SK-N-SH (cell line): ENCODE measurements around the gene C14orf132. TPM values are rescaled to one million over a fixed set of nuclear protein-coding genes. Genes with fewer than 3 reads are reported as not detected.

Source experiments
- CTCF ChIA-PET: fragments of 300-600, 350-600 bp; formaldehyde crosslinking; extraction: SDS; loops from one replicate; lab custom pipeline; 2021; lab: Yijun Ruan, JAX
- POLR2A ChIA-PET: fragments of 350-600 bp; sonication (Branson Sonifier 250); formaldehyde crosslinking; extraction: SDS; loops from one replicate; lab custom pipeline; 2020; ENCODE audit warnings: antibody characterized with exemption, inconsistent platforms; lab: Yijun Ruan, JAX
- DNase-seq: peaks from one replicate; pipeline ENCODE4 v3.0.0; 2012
- H2AFZ ChIP-seq: fragments of 200-600 bp; sonication (generic); 2 replicates; pipeline ENCODE4 v1.8.1; 2016; ENCODE audit warnings: antibody characterized with exemption, mild to moderate bottlenecking, low read depth
- H3F3A ChIP-seq: fragments of 200-600 bp; sonication (generic); replicated peaks from 2 replicates; pipeline ENCODE3; 2016; ENCODE audit warnings: antibody characterized with exemption, mild to moderate bottlenecking; ENCODE audit not compliant: insufficient read depth
- H3K27ac ChIP-seq, 2 experiments: fragments of 200-500 bp in 1 of 2; fragments of 200-600 bp in 1 of 2; sonication (Bioruptor generic) in 1 of 2; sonication (generic), shearing (Covaris generic) in 1 of 2; 2 replicates each; pipeline versions ENCODE4 v1.5.1 to v1.6.1; 2014 to 2016; ENCODE audit warnings: low read depth in 2 of 2, inconsistent platforms in 1 of 2, low read length in 1 of 2, mild to moderate bottlenecking in 1 of 2, mixed read lengths in 1 of 2
- H3K27me3 ChIP-seq: fragments of 200-600 bp; sonication (generic), shearing (Covaris generic); 2 replicates; pipeline ENCODE4 v1.6.1; 2016; ENCODE audit warnings: mixed run types; ENCODE audit not compliant: insufficient read depth
- H3K36me3 ChIP-seq, 2 experiments: fragments of 200-500 bp in 1 of 2; fragments of 200-600 bp in 1 of 2; sonication (Bioruptor generic) in 1 of 2; sonication (generic) in 1 of 2; replicated peaks in 1 of 2; 2 replicates each; pipeline versions ENCODE3 to v1.5.1; 2014 to 2016; ENCODE audit warnings: low read length in 1 of 2, mild to moderate bottlenecking in 1 of 2; ENCODE audit not compliant: insufficient read depth in 2 of 2, control insufficient read depth in 1 of 2
- H3K4me1 ChIP-seq, 2 experiments: fragments of 200-500 bp in 1 of 2; fragments of 200-600 bp in 1 of 2; sonication (Bioruptor generic) in 1 of 2; sonication (generic), shearing (Covaris generic) in 1 of 2; 2 replicates each; pipeline versions ENCODE4 v1.5.1 to v1.6.1; 2014 to 2016; ENCODE audit warnings: low read depth in 1 of 2, low read length in 1 of 2, mixed run types in 1 of 2; ENCODE audit not compliant: insufficient read depth in 2 of 2, control insufficient read depth in 1 of 2
- H3K4me2 ChIP-seq: fragments of 200-600 bp; sonication (generic), shearing (Covaris generic); 2 replicates; pipeline ENCODE4 v1.6.1; 2017; ENCODE audit warnings: mixed run types
- H3K4me3 ChIP-seq, 2 experiments: fragments of 200-500 bp in 1 of 2; fragments of 200-600 bp in 1 of 2; sonication (Bioruptor generic) in 1 of 2; sonication (generic), shearing (Covaris generic) in 1 of 2; 2 replicates each; pipeline versions ENCODE4 v1.5.1 to v1.8.1; 2014 to 2016; ENCODE audit warnings: low read depth in 2 of 2, inconsistent platforms in 1 of 2, low read length in 1 of 2, mild to moderate bottlenecking in 1 of 2, mixed read lengths in 1 of 2, moderate library complexity in 1 of 2
- H3K79me2 ChIP-seq: fragments of 200-600 bp; sonication (generic); 2 replicates; pipeline ENCODE4 v1.8.1; 2017; ENCODE audit warnings: mild to moderate bottlenecking; ENCODE audit not compliant: insufficient read depth
- H3K9ac ChIP-seq: fragments of 200-600 bp; sonication (generic); 2 replicates; pipeline ENCODE4 v1.6.1; 2017; ENCODE audit warnings: mixed run types
- H3K9me2 ChIP-seq: fragments of 200-600 bp; sonication (generic); 2 replicates; pipeline ENCODE4 v1.6.1; 2017; ENCODE audit warnings: mixed run types
- H3K9me3 ChIP-seq: fragments of 200-600 bp; sonication (generic); 2 replicates; pipeline ENCODE4 v1.6.1; 2017; ENCODE audit warnings: mixed run types, mild to moderate bottlenecking, moderate library complexity
- H4K20me1 ChIP-seq: fragments of 200-600 bp; sonication (generic); 2 replicates; pipeline ENCODE4 v1.6.1; 2017; ENCODE audit warnings: mild to moderate bottlenecking, mixed run types; ENCODE audit not compliant: insufficient read depth
- FOSL2 ChIP-seq: IDR thresholded peaks from 2 replicates; pipeline ENCODE4 v1.4.0; 2012; ENCODE audit warnings: low read depth, mild to moderate bottlenecking, moderate library complexity, borderline replicate concordance
- FOXJ3 ChIP-seq: sonication (generic); formaldehyde crosslinking; IDR thresholded peaks from 2 replicates; pipeline ENCODE4 v1.5.1; 2020; ENCODE audit warnings: mild to moderate bottlenecking, missing genetic modification reagents
- FOXM1 ChIP-seq: IDR thresholded peaks from 2 replicates; pipeline ENCODE4 v1.4.0; 2012; ENCODE audit warnings: low read depth, mild to moderate bottlenecking
- GATA2 ChIP-seq: sonication (generic); formaldehyde crosslinking; IDR thresholded peaks from 2 replicates; pipeline ENCODE4 v1.5.0; 2020; ENCODE audit warnings: mild to moderate bottlenecking, missing genetic modification reagents
- MXI1 ChIP-seq: IDR thresholded peaks from 2 replicates; pipeline ENCODE4 v1.6.1; 2012; ENCODE audit warnings: mild to moderate bottlenecking, low read depth, low read length, improper control_type of control experiment
- NFIC ChIP-seq: IDR thresholded peaks from 2 replicates; pipeline ENCODE4 v1.4.0; 2012; ENCODE audit warnings: borderline replicate concordance
- NRF1 ChIP-seq: IDR thresholded peaks from 2 replicates; pipeline ENCODE4 v1.6.1; 2012; ENCODE audit warnings: low read depth, mild to moderate bottlenecking, low read length
- RCOR1 ChIP-seq: fragments of 150-350 bp; IDR thresholded peaks from 2 replicates; pipeline ENCODE4 v1.6.1; 2017; ENCODE audit warnings: antibody characterized with exemption, low read length
- RFX5 ChIP-seq: IDR thresholded peaks from 2 replicates; pipeline ENCODE4 v1.6.1; 2012; ENCODE audit warnings: mild to moderate bottlenecking, improper control_type of control experiment, low read length
- RXRA ChIP-seq: IDR thresholded peaks from 2 replicates; pipeline ENCODE4 v1.4.0; 2012; ENCODE audit warnings: low read depth, mild to moderate bottlenecking, borderline replicate concordance
- TCF12 ChIP-seq: IDR thresholded peaks from 2 replicates; pipeline ENCODE4 v1.4.0; 2012
- WGBS: methylation state at CpG from one replicate; pipeline ENCODE4 v1.1.6; 2017; ENCODE audit warnings: low lambda C conversion rate; 5-methylcytosine and 5-hydroxymethylcytosine counted together
- polyA plus RNA-seq, 3 experiments: library from polyadenylated mRNA; depleted of rRNA; stranded (reverse); fragments of >200 nt; gene quantifications; 2 replicates each; pipeline ENCODE4 v1.2.3, GENCODE V29; 2012
- TF ChIP-seq, protein P1 (sequence below): IDR thresholded peaks from 2 replicates; pipeline ENCODE4 v1.4.0; 2012; ENCODE audit warnings: low read depth
- TF ChIP-seq, protein P2 (sequence below): fragments of 150-350 bp; IDR thresholded peaks from 2 replicates; pipeline ENCODE4 v1.6.1; 2016; ENCODE audit warnings: mild to moderate bottlenecking, low read depth, low read length
- TF ChIP-seq, protein P3 (sequence below): fragments of 200-600 bp; sonication (generic); IDR thresholded peaks from 2 replicates; pipeline ENCODE4 v1.6.1; 2017; ENCODE audit warnings: antibody characterized with exemption, mild to moderate bottlenecking, moderate library complexity
- TF ChIP-seq, protein P4 (sequence below): IDR thresholded peaks from 2 replicates; pipeline ENCODE4; 2012

Gene C14orf132
- polyA plus RNA-seq, 1 of the 3 experiments (the other 2 are of a cell fraction), result 5.5 TPM

DNA sequence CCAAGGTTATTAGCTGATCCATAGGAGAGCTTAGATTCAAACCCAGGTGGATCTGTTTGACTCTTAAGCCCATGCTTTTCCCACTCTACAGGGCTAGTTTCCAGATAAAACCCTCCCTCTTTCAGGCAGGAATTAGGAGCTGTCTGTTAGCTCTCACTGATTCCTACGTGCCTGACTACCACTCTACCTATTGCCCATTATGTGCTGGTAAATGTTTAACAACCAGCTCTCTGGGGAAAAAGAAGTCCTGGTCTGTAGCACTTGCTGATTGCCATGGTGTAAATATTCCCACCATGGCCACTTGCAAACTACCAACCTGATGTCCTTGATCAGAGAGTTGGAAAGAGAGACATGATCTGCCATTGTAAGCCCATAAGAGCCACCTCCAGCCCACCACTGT, 100.0 kb downstream of the C14orf132 start:
- no peaks in the 10 kb centered on the region; a peak in 1 of 4 replicates for H3K4me1 ChIP-seq
- no peak for TF ChIP-seq NRF1
- no peak for TF ChIP-seq TCF12
- no peak for TF ChIP-seq GATA2
- TF ChIP-seq NFIC, result no peak
- no peak for TF ChIP-seq RCOR1
- TF ChIP-seq FOXM1, result no peak
- TF ChIP-seq RXRA, result no peak
- TF ChIP-seq MXI1, result no peak
- TF ChIP-seq, protein P1, sequence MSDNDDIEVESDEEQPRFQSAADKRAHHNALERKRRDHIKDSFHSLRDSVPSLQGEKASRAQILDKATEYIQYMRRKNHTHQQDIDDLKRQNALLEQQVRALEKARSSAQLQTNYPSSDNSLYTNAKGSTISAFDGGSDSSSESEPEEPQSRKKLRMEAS, result no peak
- TF ChIP-seq, protein P2, sequence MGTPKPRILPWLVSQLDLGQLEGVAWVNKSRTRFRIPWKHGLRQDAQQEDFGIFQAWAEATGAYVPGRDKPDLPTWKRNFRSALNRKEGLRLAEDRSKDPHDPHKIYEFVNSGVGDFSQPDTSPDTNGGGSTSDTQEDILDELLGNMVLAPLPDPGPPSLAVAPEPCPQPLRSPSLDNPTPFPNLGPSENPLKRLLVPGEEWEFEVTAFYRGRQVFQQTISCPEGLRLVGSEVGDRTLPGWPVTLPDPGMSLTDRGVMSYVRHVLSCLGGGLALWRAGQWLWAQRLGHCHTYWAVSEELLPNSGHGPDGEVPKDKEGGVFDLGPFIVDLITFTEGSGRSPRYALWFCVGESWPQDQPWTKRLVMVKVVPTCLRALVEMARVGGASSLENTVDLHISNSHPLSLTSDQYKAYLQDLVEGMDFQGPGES, result no peak
- TF ChIP-seq, protein P3, sequence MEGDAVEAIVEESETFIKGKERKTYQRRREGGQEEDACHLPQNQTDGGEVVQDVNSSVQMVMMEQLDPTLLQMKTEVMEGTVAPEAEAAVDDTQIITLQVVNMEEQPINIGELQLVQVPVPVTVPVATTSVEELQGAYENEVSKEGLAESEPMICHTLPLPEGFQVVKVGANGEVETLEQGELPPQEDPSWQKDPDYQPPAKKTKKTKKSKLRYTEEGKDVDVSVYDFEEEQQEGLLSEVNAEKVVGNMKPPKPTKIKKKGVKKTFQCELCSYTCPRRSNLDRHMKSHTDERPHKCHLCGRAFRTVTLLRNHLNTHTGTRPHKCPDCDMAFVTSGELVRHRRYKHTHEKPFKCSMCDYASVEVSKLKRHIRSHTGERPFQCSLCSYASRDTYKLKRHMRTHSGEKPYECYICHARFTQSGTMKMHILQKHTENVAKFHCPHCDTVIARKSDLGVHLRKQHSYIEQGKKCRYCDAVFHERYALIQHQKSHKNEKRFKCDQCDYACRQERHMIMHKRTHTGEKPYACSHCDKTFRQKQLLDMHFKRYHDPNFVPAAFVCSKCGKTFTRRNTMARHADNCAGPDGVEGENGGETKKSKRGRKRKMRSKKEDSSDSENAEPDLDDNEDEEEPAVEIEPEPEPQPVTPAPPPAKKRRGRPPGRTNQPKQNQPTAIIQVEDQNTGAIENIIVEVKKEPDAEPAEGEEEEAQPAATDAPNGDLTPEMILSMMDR, result no peak
- TF ChIP-seq FOSL2, result no peak
- H2AFZ ChIP-seq, result no peak overlapping the region
- no peaks in the 10 kb centered on the region for H3K36me3 ChIP-seq
- no peak overlapping the region for H3K4me2 ChIP-seq
- H4K20me1 ChIP-seq, result no peaks in the 10 kb centered on the region
- no peak overlapping the region for H3K4me3 ChIP-seq
- H3K9me3 ChIP-seq, result peaks cover 13% of the 10 kb centered on the region; the same call in 1 of the 2 replicates
- peaks cover 9% of the 10 kb centered on the region for H3F3A ChIP-seq
- no peak overlapping the region for H3K9ac ChIP-seq
- ChIA-PET POLR2A (no interaction called here), CTCF (interaction anchor here (1.3 to 1.6 kb wide), 2 partner anchors 22 to 137 kb away, joined by 3 to 4 read pairs; no protein-coding TSS in a partner anchor)
- WGBS, result 67% methylated on average over 1 of the region's 1 CpG
- DNase-seq, result no peak
- H3K9me2 ChIP-seq, result no peaks in the 10 kb centered on the region
- no peaks in the 10 kb centered on the region for H3K79me2 ChIP-seq
- H3K27ac ChIP-seq, result no peak overlapping the region
- H3K27me3 ChIP-seq, result no peaks in the 10 kb centered on the region

DNA sequence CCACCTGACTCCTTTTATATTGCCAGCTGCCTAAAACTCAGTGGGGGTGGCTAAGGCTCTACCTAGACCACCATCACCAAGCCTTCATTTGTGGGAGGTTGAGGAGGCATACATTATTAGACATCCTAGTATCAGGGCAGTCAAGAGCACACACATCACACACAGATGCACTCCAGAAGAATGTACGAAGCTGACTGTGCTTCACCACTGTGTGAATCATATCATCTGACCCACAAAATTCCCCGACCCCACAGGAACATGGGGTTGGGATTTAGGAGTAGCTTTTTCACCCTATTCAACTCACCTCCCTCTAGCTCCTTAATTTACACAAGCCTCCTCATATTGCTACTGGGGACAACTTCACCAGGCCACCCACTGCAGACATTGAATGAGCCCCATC, 100.7 kb downstream of the C14orf132 start:
- Histone ChIP-seq H3K4me1 (peaks cover 0 to 1% of the 10 kb centered on the region in 2 experiments; a peak in 2 of 4 replicates), H2AFZ (no peak overlapping the region), H3K27me3 (no peaks in the 10 kb centered on the region), H3K36me3 (no peaks in the 10 kb centered on the region), H3K9ac (no peak overlapping the region), H3K9me3 (peaks cover 13% of the 10 kb centered on the region; the same call in 1 of the 2 replicates), H3K79me2 (no peaks in the 10 kb centered on the region), H3F3A (peaks cover 11% of the 10 kb centered on the region), H3K4me2 (no peak overlapping the region), H3K27ac (no peak overlapping the region), H3K4me3 (no peak overlapping the region)
- ChIA-PET CTCF (interaction anchor here (0.9 to 1.6 kb wide), 3 partner anchors 23 to 136 kb away, joined by 3 to 4 read pairs (median 3); no protein-coding TSS in a partner anchor), POLR2A (no interaction called here)
- no peak for TF ChIP-seq FOXJ3 (CRISPR knock-in tag)
- no peak for TF ChIP-seq RCOR1
- no peak for TF ChIP-seq GATA2
- no peak for TF ChIP-seq RFX5
- TF ChIP-seq, protein P4, sequence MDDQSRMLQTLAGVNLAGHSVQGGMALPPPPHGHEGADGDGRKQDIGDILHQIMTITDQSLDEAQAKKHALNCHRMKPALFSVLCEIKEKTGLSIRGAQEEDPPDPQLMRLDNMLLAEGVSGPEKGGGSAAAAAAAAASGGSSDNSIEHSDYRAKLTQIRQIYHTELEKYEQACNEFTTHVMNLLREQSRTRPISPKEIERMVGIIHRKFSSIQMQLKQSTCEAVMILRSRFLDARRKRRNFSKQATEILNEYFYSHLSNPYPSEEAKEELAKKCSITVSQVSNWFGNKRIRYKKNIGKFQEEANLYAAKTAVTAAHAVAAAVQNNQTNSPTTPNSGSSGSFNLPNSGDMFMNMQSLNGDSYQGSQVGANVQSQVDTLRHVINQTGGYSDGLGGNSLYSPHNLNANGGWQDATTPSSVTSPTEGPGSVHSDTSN, result no peak
- TF ChIP-seq, all 33 proteins: peak for 0
- no peaks in the 10 kb centered on the region for H4K20me1 ChIP-seq
- DNase-seq, result no peak
- 31% methylated on average over 2 of the region's 2 CpGs for WGBS
- H3K9me2 ChIP-seq, result no peaks in the 10 kb centered on the region
